Stimulated activated CD4-positive, alpha-beta T cell treated with anti-CD3 and anti-CD28 coated beads, Interleukin-15, amount 100 ng/mL, for 48 hours (primary cell): Measurements from ENCODE around the gene DYNC1LI1.

Source experiments
- DNase-seq, 2 donors: peaks; one replicate each; pipeline ENCODE4 v3.0.0-alpha.2; 2020; ENCODE audit warnings: low read depth in 2 of 2

DYNC1LI1 gene

GRCh38 chr3:32492684-32493436 is 77.8 kb downstream of the DYNC1LI1 start:
- DNase-seq = no peak

DNA sequence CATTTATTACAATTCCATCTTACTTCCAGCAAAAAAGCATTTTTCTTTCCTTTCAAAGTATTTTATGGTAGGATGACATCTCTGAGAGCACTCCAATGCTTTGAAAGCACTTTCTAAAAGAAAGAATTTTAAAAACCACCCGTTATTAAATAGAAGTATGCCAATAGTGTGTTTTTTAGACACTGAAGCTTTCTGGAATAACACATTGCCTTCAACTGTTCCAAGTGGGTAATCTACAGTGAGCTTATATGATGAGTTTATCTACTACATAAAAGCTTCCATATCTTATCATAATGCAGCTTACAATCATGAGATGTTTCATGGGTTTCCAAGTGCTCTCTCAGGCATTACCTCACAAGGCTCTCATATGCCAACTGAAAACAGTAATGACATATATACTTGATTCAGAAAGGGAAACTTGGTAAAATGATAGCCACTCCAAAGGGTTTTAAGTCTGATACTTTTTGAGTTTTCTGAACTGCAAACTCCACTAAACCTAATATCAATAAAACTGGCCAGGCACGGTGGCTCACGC is 82.1 kb downstream of the DYNC1LI1 start:
- no peak for DNase-seq

GRCh38 chr3:32487781-32488473 is 82.7 kb downstream of the DYNC1LI1 start:
- DNase-seq = no peak

GRCh38 chr3:32484436-32484835 is 86.2 kb downstream of the DYNC1LI1 start:
- no peak for DNase-seq

DNA sequence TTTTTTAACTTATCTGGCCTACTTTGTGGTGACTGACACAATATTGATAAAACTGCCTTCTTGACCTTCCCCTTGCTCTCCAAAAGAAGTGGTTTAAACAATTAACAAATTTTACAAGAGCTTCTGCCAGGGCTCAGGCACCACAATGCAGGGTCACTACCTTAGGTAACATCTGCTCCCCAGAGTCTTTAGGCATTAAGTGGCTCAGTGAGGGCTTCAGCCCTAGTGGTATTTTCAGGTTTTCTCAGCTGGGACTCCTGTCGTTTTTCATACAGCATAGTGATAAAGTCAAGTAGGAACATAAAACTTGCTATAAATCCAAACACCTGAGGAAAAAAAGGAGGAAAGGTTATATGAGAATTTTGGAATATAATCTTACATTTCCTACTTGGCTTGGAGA is 86.9 kb downstream of the DYNC1LI1 start:
- no peak for DNase-seq

DNA sequence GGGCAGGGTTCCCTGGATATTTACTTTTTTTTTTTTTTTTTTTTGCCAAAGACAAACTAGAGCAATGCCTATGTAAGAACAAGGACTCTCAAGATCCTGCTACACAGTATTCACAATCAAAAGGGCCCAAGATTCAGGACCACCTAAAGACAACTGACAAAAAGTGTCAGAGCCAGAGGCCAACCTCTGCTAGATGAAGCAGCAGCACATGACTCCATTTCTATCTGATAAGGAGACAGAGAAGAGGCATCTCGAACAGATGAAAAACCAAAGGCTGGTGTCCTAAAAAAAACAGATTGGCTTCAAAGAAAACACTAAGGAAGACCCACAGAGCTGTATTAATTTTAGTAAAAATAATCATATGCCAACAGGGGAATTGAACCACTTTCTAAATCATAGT is 88.0 kb downstream of the DYNC1LI1 start:
- DNase-seq = no peak

DNA sequence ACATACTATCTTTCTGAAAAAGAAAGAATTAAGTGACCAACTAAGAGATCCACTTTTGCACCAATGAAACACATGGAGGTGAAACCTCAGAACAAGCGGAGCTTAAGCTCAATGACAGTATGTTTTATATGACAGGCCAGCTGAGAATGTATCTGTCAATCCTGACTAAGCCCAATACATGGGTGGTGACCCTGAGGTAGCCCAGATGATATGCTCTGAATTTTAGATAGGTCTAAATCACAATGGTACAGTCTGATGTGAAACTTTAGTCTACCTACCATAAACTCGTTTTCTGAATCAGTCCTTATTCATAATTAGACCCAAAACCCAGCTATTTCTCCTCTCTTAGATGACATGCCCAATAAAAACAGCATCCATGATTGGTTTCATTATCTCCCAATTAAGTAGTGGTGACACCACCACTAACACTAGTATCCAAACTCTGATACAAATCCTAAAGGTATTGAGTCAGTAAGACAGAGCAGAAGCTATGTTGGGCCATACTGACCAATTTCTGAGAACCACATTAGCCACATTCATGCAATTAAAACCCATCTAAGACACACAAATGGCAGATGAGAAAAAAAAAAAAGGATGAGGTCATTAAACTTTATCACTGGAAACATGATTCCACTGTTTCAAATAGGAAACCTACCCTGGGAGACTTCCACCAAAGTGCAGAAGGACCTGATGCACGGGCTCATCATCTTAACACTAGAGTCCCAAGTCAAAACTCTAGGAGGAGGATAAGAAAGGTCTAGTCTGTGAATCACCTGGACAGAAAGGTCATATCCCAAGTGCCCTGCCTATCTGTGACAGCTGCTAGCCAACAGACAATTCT is 88.6 kb downstream of the DYNC1LI1 start:
- no peak for DNase-seq

- no peak for DNase-seq
These were observed 90.1 kb downstream of the DYNC1LI1 start for GRCh38 chr3:32480604-32481003.
